Dermis blood vessel endothelial cell (primary cell): ENCODE results near the gene LRTM1. TPM values are rescaled to one million over a fixed set of nuclear protein-coding genes. Genes with fewer than 3 reads are reported as not detected.

Experiments
- DNase-seq: peaks from one replicate; pipeline ENCODE4 v3.0.0; 2010
- total RNA-seq: library from RNA; depleted of rRNA; stranded (reverse); fragments of >200 nt; gene quantifications from 2 replicates; pipeline ENCODE4 v1.2.3, GENCODE V29; 2014

LRTM1 gene
- total RNA-seq: not detected in 2 replicates

DNA sequence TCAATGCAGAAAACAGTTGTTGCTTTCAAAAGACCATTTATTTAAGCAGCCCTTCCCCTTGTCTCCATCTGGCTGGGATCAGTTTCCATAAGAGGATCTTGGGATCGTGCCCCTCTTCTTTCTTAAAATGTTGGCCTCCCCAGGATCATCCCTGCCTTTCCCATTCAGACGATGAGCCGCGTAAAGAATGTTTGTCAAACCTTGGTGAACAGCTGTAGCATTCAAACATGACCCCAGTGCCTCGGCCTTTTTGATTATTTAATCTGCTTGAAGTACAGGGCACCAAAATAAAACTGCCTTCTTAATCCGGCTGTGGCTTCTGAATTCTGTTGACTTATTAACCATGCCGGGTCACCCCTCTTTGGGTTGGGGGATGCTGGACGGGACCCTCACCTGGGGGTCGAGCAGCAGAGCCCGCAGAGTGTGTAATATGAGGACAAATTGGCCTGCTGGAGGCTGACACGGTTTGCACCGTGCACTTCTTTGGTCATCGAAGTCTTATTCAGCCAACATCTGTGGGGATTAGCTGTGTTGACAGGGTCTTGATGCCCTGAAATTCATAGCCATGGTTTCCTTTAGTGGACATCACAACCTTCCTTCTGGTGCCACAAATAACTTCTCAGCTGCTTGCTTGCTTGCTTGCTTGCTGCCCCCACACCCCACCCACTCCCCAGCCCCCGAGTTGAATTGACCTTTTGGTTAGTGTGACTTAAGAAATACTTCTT is at the start of gene LRTM1:
LRTM1 (minus strand) TSS at position 14 of the 725 bp plus-strand sequence. CDS start 148 bp downstream, outside the sequence.
- DNase-seq: no peak

DNA sequence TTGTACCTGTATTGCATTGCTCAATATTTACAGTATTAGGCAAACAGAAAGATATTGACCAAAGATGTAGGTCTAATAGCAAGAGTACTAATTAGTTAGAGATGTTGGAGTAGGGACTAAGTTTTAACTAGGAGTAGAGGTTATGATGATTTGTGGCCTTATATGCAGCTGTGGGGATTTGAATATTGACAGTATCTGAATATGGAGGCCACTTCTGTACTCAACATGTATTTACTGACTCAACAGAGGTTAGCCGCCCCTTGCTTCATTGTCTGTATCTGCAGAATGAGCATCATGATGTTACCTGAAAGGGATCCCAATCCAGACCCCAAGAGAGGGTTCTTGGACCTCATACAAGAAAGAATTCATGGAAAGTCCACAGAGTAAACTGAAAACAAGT is 49.6 kb upstream of the LRTM1 start:
- no peak for DNase-seq

DNA sequence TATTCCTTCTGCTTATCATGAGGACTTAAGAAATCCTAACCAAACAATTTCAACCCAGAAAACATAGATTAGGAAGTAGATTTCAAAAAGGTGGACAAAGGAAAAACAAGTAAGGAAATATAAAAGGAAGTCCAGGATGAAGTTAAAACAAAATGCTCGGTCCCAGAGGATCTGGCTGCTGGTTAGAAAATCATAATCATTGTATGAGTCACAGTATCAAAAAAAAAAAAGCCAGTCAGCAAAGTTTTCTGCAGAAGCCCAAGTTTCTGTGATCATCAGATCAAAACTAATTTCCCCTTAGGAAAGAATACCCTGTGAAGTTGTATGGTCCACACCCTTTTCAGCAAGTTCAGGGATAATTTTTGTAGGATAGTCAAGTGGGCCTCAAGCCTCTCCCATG is 43.0 kb upstream of the LRTM1 start:
- DNase-seq: no peak

DNA sequence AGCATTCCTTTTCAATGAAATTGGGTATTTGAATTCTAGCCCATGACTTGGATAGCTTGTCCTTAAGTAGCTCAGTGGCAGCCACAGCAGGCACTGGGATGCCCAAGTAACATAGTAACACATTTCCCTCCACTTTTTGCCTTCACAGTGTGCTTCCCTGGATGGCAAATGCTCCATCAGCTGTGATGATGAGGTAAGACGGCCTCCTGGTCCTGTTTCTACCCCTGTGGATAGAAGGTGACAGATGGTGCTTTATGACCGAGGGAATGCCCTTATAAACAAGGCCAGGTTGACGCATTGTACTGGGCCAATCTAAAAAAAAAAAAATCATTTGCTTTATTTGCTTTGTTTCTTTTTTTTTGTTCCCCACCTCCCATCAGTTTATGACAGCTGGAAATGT is 41.8 kb upstream of the LRTM1 start:
- DNase-seq: no peak

DNA sequence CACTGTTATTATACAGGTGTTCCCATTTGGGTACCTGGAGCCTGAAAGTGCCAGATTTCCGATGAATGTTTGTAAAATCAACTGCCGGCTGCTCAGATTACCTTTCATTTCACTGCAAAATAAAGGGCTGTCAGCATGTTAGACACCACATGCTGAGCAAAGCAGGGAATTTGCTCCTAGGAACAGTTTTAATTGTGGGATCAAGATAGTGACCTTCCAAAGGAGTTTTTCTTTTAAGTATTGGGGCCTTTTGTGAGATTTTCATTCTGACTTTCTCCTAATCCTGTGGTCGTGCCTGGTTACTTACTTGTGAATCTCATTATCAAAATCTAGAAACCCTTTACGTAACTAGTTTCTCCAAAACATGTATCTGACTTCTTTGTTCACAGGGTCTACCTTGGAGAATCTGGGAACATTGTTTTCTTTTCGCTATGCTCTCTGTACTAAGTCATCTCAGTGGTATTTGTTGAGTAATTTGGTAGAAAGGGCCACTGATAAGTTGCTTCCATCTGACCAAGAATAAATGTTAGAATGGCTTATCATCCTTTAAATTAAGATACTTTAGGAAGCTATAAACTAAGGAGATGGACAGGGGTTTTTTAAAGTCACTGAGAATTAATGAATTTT is 40.8 kb upstream of the LRTM1 start:
- no peak for DNase-seq

DNA sequence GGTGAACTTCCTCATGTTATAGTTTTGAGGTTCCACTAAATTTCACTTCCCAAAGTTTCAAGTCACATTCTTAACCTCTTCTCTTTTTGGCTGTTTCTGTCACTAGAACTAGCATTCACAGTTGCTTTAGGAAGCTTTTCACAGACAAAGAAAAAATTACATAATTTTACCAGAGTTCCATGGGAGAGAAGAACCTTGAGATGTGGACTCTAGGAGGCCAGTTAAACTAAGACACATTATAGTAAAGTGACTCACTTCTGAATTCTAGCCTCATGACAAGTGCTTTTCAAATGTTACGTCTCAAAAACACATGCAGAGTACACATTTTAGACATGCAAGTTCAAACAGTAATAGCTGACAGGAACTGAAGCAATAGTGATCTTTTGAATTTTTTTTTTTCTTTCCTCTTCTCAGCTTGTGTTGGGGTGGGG is 39.9 kb upstream of the LRTM1 start:
- DNase-seq: no peak

DNA sequence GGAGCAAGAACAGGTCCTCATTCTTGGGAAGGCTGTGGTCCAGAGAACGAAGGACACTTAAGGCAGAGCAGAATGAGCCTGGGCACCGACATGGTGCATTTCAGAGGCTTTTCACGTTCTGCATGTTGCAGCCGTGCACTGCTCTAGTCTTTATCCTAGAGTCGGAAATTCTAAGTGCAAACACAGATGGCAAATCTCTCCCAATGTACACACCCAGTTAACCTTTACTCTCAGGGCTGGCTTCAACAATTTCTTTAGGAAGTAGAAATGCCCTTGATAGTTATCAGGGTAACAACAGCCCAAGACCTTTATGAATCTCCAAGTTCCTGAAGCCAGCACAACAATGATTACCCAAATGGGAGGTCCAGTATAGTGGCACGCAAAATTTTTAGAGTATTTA is 39.1 kb upstream of the LRTM1 start:
- no peak for DNase-seq

DNA sequence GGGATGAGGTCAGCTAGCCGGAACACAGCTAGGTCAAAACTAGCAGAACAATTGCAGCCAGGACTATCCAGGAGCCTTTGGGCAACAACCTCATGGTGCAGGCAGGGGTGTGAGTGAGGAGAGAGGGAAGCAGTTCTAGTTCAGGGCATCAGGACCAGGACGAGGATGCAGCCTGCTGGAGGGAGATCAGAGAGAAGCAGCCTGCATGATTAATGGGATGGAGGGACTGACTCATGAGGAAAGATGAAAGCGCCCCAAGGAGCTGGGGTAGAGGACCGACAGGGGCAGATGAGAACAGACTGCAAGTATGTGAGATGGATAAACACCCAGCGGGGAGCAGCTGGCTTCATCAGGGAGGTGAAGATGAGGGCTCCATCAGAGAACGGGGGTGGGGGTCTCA is 37.9 kb upstream of the LRTM1 start:
- DNase-seq: no peak

DNA sequence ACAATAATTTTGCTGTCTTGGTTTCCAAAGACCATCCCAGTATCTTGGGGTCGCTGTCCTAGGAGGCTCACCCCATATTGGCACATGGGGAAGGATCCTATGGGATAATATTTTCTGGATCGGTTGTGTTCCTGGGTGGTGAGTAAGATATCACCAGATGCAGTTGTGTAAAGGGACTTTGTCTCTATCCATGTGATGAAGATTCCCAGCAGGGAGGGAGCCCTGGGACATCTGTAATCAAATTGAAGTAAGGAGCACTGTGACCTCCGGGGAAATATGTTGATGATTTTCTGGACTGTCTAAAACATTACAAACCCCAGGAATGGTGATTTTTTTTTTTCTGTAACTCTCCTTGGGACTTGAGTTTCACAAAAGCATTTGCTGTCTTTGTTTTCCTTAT is 36.2 kb upstream of the LRTM1 start:
- no peak for DNase-seq

DNA sequence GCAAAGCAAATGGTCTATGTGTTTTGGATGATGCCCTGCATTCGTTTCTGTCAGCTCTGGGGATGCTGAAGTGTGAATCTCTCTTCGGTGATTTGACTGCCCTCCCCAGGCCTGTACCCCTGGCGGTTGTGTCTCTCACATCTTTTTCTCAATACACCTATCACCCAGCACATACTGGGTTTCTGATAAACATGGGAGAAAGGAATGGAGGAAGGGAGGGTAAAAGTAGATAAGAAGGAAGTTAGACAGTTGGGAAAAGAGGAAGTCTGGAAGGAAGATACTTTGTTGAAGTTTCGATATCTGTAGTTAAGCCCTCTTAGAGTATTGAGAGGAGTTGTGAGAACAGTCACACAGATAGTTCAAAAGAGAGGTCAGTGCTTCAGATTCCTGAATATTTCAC is 35.8 kb upstream of the LRTM1 start:
- DNase-seq: no peak

DNA sequence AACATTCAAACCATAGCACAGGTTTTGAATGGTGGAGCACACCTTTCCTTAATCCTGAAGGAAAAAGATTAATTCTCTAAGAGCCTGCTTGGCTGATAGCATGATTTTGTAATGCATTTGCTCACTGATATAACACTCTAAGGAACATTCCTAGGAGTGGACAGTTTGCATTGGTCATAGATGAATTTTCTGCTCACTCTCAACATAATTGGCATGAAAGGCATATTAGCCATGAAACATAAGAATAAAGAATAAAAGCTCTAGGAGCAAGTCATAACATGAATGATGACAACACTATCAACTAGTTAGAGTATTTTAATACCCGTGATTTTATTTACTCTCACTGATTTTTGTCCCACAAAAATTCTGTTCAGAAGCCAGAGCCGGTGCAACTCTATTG is 34.3 kb upstream of the LRTM1 start:
- DNase-seq: no peak

DNA sequence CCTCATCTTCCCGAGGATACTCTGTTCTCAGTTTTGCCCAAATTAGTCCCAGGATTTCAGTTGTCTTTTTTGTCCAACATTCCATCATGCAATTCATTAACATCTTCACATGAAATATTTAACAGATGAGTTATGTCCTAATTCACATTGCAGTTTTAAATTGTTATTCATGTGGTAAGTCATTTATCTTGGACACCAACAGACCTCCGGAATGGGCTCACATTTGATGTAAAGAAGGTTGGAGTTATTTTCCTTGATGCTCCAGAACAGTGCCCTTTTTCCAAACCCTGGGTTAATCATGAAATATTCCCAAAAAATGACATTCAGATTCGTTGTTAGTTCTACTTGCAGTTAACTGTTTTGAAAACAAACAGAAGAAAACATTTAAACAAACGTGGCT is 32.8 kb upstream of the LRTM1 start:
- no peak for DNase-seq

DNA sequence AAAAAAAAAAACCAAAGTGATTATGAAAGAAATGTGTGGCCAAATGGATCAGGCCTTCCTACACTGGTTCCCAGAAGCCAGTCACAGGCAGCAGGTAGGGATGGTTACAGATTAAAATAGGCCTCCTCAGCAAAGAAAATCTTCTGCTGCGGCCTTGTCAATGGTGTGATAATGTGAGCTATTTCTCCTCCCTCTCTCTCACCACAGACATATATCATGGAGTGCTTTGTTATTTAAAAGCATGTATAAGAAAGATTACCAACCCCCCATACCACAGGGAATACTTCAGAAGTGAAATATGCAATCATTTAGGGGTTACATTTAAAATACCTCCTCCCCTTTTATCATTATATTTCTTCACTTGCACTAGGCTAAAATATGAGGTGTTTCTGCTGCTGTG is 32.2 kb upstream of the LRTM1 start:
- no peak for DNase-seq

DNA sequence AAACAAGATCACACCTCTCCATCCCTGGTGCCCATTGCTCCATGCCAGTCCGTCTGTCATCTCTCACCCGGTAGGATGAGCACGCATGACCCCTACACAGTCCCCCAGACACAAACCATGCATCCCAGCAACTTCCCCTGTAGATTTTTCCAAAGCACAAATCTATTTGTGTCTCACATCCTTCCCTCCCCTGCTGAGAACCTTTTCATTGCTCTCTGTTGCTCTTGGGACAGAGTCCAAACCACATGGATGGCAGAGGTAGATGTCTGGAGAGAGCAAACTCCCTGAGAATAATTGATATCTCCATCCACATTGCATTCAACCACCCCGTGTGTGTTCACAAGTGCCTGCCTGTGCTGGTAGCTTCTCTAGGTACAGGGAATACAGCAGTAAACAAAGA is 29.9 kb upstream of the LRTM1 start:
- no peak for DNase-seq

DNA sequence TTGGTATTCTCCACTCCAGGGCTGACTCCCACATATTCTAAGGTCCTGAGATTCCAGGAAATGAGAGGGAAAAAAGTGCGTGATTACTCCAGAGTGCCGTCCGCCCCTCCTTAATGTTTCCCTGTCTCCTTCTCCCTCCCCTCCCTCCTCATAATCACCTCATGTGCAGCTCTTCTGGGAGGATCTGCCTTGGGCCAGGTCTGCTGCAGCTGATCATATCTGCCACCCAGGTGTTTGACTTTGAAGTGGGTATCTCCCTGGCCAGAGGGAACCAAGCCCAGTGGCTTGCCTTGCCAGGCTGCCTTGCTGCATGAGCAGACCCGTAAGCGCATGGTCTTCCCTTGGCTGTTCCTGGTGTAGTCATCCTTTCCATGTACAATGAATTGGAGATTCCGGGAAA is 28.1 kb upstream of the LRTM1 start:
- no peak for DNase-seq

DNA sequence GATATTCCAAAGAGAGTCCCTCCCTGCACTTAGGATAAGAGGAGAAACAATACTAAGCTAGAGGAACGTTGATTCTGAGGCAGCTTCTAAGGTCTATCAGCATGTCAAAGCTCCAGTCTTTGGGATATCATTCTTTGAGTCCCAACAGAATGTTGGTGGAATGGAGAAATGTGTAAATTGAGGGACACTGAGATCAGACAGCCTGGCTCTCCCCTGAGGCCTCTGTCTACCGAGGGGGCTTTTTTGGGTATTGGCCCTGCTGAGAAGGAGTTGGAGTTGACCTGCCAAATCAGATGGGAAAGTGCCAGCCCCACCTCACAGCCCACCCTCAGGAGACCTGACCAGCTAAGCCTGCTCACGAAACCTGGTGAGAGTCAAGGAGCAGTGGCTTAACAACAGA is 27.6 kb upstream of the LRTM1 start:
- no peak for DNase-seq

DNA sequence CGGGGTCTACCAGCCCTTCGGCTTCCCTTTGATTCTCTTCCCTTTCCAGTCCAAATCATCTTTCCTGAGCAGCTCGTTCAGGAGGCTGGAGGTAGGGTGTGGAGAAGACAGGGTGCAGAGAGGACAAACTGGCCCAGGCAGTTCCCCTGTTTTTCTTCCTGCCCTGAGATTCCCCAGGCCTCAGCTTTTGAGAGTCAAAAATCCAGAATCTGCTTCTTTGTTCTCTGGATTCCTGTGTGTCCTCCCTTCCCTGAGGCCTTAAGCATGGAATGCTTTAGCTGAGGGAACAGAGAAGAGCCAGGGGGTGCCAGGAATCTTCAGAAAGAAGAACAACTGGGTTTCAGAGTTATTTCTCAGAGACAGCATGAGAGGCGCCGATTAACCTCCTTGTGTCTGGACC is 26.7 kb upstream of the LRTM1 start:
- DNase-seq: no peak

DNA sequence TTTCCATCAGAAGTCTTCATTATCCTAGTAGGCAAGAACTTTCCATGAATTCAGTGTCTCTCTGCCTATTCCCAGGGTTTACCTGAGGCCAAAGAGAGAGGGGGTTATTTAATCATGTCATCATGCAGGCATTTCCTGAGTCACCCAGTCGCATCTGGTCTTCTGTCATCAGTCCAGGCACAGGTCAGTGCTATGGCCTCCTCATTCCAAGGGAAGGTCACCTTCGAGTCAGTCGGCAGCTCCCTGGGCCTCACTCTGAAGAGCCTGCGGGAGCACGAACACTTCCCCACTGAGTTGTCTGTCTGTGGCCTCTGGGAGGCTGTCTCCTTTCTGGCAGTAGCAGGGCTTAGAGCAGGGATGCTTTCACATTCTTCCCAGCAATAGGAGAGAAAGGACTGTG is 26.2 kb upstream of the LRTM1 start:
- no peak for DNase-seq

DNA sequence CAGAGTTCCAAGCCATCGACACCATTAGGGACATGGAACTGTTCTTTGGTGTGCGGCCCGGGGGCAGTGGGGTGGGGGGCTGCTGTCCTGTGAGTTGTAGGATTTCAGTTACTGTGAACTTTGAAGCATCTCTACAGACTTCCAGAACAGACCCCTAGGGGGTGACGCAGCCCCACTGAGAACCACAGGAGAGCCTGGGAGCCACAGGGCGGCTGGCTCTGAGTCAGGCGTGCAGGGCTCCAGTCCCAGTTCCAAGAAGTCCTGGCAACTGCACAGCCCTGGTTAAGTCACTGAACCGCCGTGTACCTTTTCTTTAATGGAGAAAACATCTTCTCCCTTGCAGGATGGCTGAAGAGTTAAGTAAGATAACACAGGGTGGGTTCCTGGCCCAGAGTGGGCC is 23.5 kb upstream of the LRTM1 start:
- no peak for DNase-seq

DNA sequence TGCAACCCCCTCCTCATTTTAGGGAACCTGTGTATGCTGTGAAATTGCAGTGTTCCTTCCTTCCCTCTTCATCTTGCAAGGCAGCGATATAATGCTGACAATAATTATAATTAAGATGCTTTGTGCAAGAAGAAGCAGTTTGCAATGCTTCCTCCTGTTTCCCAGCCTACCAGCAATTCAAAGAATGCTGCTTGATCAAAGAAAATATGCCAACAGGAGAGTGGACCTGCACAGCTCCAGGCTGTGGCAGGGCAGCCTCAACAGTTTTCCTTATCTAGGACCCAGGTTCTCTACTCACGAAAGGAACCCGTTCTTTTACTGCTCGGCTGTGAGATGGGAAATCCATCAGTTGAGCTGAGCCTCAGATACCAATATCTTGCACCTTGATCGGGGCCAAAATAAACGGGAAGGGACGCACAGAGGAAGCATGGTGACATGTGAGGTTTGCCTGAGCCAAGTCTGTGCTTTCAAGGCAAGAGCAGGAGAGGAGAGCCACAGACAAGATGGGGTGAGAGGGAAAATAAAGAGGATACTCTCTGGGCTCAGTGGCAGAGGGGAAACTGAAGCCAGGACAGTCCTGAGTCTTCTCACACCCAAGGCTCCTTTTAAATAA is 22.6 kb upstream of the LRTM1 start:
- DNase-seq: no peak

DNA sequence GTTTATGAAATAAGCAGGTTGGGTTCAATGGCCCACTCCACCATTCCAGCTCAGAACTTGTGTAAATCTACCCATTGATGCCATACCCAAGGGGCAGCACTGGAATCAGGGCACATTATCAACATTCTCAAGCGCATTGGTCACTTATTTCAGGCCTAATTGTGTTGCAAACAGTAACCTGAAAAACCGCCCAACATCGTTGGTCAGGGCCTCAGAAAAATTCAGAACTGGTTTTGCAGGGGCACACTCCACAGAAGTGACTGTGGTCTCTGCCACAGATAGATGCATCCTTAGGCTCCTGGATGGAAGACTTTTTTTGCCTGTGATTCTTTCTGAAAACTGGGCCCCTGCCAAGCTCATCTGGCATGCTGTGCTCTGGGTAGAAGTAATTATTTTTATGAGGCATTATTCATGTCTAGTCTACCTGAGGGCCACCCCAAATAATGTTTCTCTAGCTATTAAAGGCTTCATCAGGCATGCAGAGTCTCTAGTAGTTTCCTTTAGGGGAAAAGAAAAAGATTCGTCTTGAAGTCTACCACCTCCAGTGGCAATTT is 21.7 kb upstream of the LRTM1 start:
- DNase-seq: no peak

DNA sequence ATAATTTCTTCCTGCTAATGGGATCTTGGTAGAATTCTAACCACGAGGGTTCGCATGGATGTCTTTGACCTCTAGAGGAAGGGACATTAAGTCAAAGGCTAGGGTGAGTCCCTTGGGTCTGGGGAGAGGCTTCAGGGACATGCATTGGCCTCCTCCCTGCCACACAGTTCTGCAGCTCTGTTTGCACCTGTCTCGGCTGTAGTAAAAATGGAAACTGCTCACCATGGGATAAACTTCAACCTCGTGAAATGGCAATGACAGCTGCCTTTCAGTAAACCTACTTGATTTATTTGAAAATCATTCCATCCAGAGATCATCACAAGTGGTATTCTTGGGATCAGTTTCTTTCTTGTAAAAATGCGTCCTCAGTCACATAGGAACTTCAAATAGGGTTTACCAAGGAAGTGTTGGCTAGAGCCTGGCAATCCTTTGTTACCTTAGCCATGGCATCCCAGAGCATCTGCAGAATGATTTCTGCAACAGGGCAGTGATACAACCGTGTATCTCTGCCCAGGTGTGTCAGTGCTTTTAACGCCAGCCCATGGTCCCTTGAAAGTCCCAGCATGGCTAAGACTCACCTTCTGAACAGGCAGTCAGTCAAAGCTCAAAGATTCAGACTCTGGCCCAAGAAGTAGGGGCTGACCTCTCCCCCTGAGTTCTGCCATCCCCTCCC is 14.0 kb upstream of the LRTM1 start:
- no peak for DNase-seq

DNA sequence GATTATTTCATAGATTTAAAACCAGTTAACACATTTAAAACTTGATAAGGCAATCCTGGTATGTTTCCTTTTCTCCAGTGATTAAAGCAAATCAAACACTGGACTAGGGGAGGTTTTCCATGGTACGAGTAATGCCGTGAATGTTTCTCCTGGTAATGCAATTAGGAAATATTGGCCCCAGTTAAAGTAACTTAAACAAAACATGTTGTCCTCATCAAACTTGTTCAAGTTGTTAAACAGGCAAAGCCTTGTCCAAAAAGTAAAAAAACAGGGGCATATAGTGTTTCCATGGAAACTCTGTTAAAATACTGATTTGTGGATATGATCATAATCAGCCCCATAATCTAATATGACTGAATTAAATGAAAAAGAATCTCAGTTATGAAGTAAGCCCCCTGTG is 13.1 kb upstream of the LRTM1 start:
- DNase-seq: no peak
